CD4-positive, alpha-beta T cell (primary cell): ENCODE measurements around the gene FLT1. TPM values are rescaled to one million over a fixed set of nuclear protein-coding genes. Genes with fewer than 3 reads are reported as not detected.

Source experiments
- ATAC-seq: fragments of 200-7000 bp; cut with Tn5 transposase; one replicate; pipeline ENCODE4 v1.10.0; 2022; ENCODE audit warnings: mild to moderate bottlenecking; ENCODE audit not compliant: poor library complexity
- CTCF ChIA-PET: fragments of 350-600 bp; sonication (Branson Sonifier 250); formaldehyde crosslinking; loops from one replicate; lab custom pipeline; 2021; ENCODE audit warnings: antibody characterized with exemption, inconsistent platforms; lab: Charles Lee
- POLR2A ChIA-PET: fragments of 350-600 bp; sonication (Branson Sonifier 250); formaldehyde crosslinking; loops from one replicate; lab custom pipeline; 2021; ENCODE audit warnings: antibody characterized with exemption, inconsistent platforms; lab: Charles Lee
- DNase-seq, 14 experiments: peaks; one replicate each; pipeline ENCODE4 v3.0.0-alpha.2; 2013 to 2020; ENCODE audit warnings: mixed read lengths in 2 of 14
- H3K27ac ChIP-seq, 2 donors: one replicate each; pipeline versions ENCODE4 v1.5.1 to v1.7.0; 2013; ENCODE audit warnings: low read length in 2 of 2, low read depth in 1 of 2, mild to moderate bottlenecking in 1 of 2
- H3K27me3 ChIP-seq, 2 experiments: 1 replicate in 1 of 2; 2 replicates in 1 of 2; pipeline versions ENCODE4 v1.6.1 to v1.7.0; 2013; ENCODE audit warnings: low read length in 2 of 2, control low read depth in 1 of 2, mild to moderate bottlenecking in 1 of 2, moderate library complexity in 1 of 2; ENCODE audit not compliant: insufficient read depth in 2 of 2, control insufficient read depth in 1 of 2
- H3K36me3 ChIP-seq: one replicate; pipeline ENCODE4 v1.6.1; 2013; ENCODE audit warnings: low read length, control low read depth; ENCODE audit not compliant: insufficient read depth
- H3K4me1 ChIP-seq: one replicate; pipeline ENCODE4 v1.6.1; 2013; ENCODE audit warnings: low read length, control low read depth; ENCODE audit not compliant: insufficient read depth
- H3K4me3 ChIP-seq: one replicate; pipeline ENCODE4 v1.5.1; 2013; ENCODE audit warnings: mild to moderate bottlenecking, low read length, moderate library complexity
- H3K9me3 ChIP-seq, 2 experiments: 1 replicate in 1 of 2; 2 replicates in 1 of 2; pipeline versions ENCODE4 v1.6.1 to v1.7.0; 2013; ENCODE audit warnings: low read length in 2 of 2, mild to moderate bottlenecking in 2 of 2, control low read depth in 1 of 2, moderate library complexity in 1 of 2; ENCODE audit not compliant: control insufficient read depth in 1 of 2, insufficient read depth in 1 of 2
- H3K27ac Mint-ChIP-seq: one replicate; pipeline ENCODE4 v1.8.0; 2020; ENCODE audit warnings: mixed read lengths
- H3K27me3 Mint-ChIP-seq: one replicate; pipeline ENCODE4 v1.8.0; 2021; ENCODE audit warnings: mixed read lengths
- H3K36me3 Mint-ChIP-seq: one replicate; pipeline ENCODE4 v1.8.0; 2021; ENCODE audit warnings: low read depth, mixed read lengths
- H3K4me1 Mint-ChIP-seq: one replicate; pipeline ENCODE4 v1.8.0; 2021; ENCODE audit warnings: low read depth, mixed read lengths
- H3K4me3 Mint-ChIP-seq: one replicate; pipeline ENCODE4 v1.8.0; 2020; ENCODE audit warnings: mild to moderate bottlenecking, mixed read lengths
- H3K9me3 Mint-ChIP-seq: one replicate; pipeline ENCODE4 v1.8.0; 2020; ENCODE audit warnings: mixed read lengths
- intact Hi-C, 2 experiments: fragments of 100-400 bp; cut with DNase I in 1 of 2; cut with micrococcal nuclease in 1 of 2; formaldehyde crosslinking; loops; one replicate each; pipeline versions ENCODE4 v1.15.1 to v1.9.0; 2023 to 2025; cut with DNase I, micrococcal nuclease
- total RNA-seq, 174 experiments: library from RNA in 2 of 174; stranded (reverse) in 2 of 174; gene quantifications; one replicate each; pipeline ENCODE4 v1.2.3 and lab custom pipeline; 2021 to 2026
- TF ChIP-seq, protein P1 (sequence below): fragments of 200-600 bp; IDR thresholded peaks from one replicate; pipeline ENCODE4 v1.8.0; 2022; ENCODE audit warnings: antibody characterized with exemption, mild to moderate bottlenecking

The FLT1 gene
- total RNA-seq, 2 experiments from 2014 or later, result 1.1 to 1.2 TPM

- ChIA-PET POLR2A (no interaction called here), CTCF (no interaction called here)
- H3K27ac ChIP-seq, result no peak overlapping the region
- TF ChIP-seq, protein P1, sequence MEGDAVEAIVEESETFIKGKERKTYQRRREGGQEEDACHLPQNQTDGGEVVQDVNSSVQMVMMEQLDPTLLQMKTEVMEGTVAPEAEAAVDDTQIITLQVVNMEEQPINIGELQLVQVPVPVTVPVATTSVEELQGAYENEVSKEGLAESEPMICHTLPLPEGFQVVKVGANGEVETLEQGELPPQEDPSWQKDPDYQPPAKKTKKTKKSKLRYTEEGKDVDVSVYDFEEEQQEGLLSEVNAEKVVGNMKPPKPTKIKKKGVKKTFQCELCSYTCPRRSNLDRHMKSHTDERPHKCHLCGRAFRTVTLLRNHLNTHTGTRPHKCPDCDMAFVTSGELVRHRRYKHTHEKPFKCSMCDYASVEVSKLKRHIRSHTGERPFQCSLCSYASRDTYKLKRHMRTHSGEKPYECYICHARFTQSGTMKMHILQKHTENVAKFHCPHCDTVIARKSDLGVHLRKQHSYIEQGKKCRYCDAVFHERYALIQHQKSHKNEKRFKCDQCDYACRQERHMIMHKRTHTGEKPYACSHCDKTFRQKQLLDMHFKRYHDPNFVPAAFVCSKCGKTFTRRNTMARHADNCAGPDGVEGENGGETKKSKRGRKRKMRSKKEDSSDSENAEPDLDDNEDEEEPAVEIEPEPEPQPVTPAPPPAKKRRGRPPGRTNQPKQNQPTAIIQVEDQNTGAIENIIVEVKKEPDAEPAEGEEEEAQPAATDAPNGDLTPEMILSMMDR, result no peak
- H3K4me3 Mint-ChIP-seq, result no peak overlapping the region
- H3K9me3 ChIP-seq, result no peaks in the 10 kb centered on the region
- no peak overlapping the region for H3K27ac Mint-ChIP-seq
- no peaks in the 10 kb centered on the region for H3K4me1 ChIP-seq
- no peak for DNase-seq
- H3K9me3 Mint-ChIP-seq, result no peaks in the 10 kb centered on the region
- H3K36me3 Mint-ChIP-seq, result no peaks in the 10 kb centered on the region
- ATAC-seq, result no peak
- intact Hi-C loops, result no loop called here
- H3K27me3 ChIP-seq, result no peaks in the 10 kb centered on the region
- no peak overlapping the region for H3K4me3 ChIP-seq
- no peaks in the 10 kb centered on the region for H3K36me3 ChIP-seq
- peaks cover 23% of the 10 kb centered on the region for H3K4me1 Mint-ChIP-seq
- H3K27me3 Mint-ChIP-seq, result no peaks in the 10 kb centered on the region
These were observed 141.2 kb downstream of the FLT1 start for GRCh38 chr13:28353679-28354078.

- intact Hi-C loops, result no loop called here
- no peaks in the 10 kb centered on the region for H3K27me3 Mint-ChIP-seq
- peaks cover 18% of the 10 kb centered on the region for H3K4me1 Mint-ChIP-seq
- H3K36me3 Mint-ChIP-seq, result no peaks in the 10 kb centered on the region
- POLR2A ChIA-PET, result interaction anchor here (0.6 to 0.7 kb wide), 2 partner anchors 1487 to 1908 kb away, joined by 3 to 4 read pairs; no protein-coding TSS in a partner anchor
- Histone ChIP-seq H3K4me1 (no peaks in the 10 kb centered on the region), H3K36me3 (no peaks in the 10 kb centered on the region), H3K27ac (no peak overlapping the region), H3K9me3 (no peaks in the 10 kb centered on the region), H3K4me3 (no peak overlapping the region), H3K27me3 (no peaks in the 10 kb centered on the region)
- DNase-seq, result no peak
- no peak overlapping the region for H3K27ac Mint-ChIP-seq
- no peaks in the 10 kb centered on the region for H3K9me3 Mint-ChIP-seq
- no peak overlapping the region for H3K4me3 Mint-ChIP-seq
- TF ChIP-seq, protein P1, result no peak
- ATAC-seq, result no peak
- CTCF ChIA-PET, result no interaction called here
These were observed 144.8 kb downstream of the FLT1 start for GRCh38 chr13:28349907-28350654.

- peaks cover under 1% of the 10 kb centered on the region for H3K27me3 Mint-ChIP-seq
- CTCF ChIA-PET, result no interaction called here
- Histone ChIP-seq H3K36me3 (no peaks in the 10 kb centered on the region), H3K27ac (no peak overlapping the region), H3K4me3 (no peak overlapping the region), H3K4me1 (no peaks in the 10 kb centered on the region), H3K9me3 (no peaks in the 10 kb centered on the region), H3K27me3 (no peaks in the 10 kb centered on the region)
- no peaks in the 10 kb centered on the region for H3K36me3 Mint-ChIP-seq
- H3K27ac Mint-ChIP-seq, result no peak overlapping the region
- no peak overlapping the region for H3K4me3 Mint-ChIP-seq
- POLR2A ChIA-PET, result interaction anchor here (0.7 kb wide), 1 partner anchor 1486 kb away, joined by 3 read pairs; no protein-coding TSS in a partner anchor
- H3K9me3 Mint-ChIP-seq, result no peaks in the 10 kb centered on the region
- intact Hi-C loops, result no loop called here
- ATAC-seq (no peak), DNase-seq (no peak)
- TF ChIP-seq, protein P1, result no peak
- peaks cover 17% of the 10 kb centered on the region for H3K4me1 Mint-ChIP-seq
These were observed 145.6 kb downstream of the FLT1 start for GRCh38 chr13:28349371-28349770.
